Endothelial cell of umbilical vein (primary cell): ENCODE data around the gene UGT1A7. TPM values are rescaled to one million over a fixed set of nuclear protein-coding genes. Genes with fewer than 3 reads are reported as not detected.

Source experiments
- BruUV-seq: library from RNA; stranded (reverse); fragments of 400-500 nt; replicated peaks from 2 replicates; lab custom pipeline; 2021; lab: Mats Ljungman, UMichigan
- CTCF ChIA-PET: fragments of 300-600, 350-600 bp; sonication (Branson Sonifier 250); formaldehyde crosslinking; loops from one replicate; lab custom pipeline; 2021; ENCODE audit warnings: antibody characterized with exemption, inconsistent platforms; lab: Charles Lee
- POLR2A ChIA-PET: fragments of 300-600, 350-600 bp; sonication (Branson Sonifier 250); formaldehyde crosslinking; loops from one replicate; lab custom pipeline; 2021; ENCODE audit warnings: antibody characterized with exemption, inconsistent platforms; lab: Charles Lee
- DNase-seq: peaks from one replicate; pipeline ENCODE4 v3.0.0-alpha.2; 2011; ENCODE audit warnings: low read depth, low spot score
- FAIRE-seq: peaks from 2 replicates; lab custom pipeline; 2011; peaks lifted over from hg19 to GRCh38; lab: Jason Lieb, UNC
- H2AFZ ChIP-seq: 2 replicates; pipeline ENCODE4 v1.6.0; 2012; ENCODE audit warnings: low read depth, low read length, control low read depth, inconsistent platforms
- H3K27ac ChIP-seq: 2 replicates; pipeline ENCODE4 v1.5.1; 2011; ENCODE audit warnings: low read depth, mild to moderate bottlenecking, control low read depth, low read length, moderate library complexity; ENCODE audit not compliant: insufficient read depth
- H3K27me3 ChIP-seq, 2 experiments: 2 replicates each; pipeline versions ENCODE4 v1.6.0 to v1.6.1; 2011; ENCODE audit warnings: low read length in 2 of 2, mixed read lengths in 1 of 2; ENCODE audit not compliant: control insufficient read depth in 2 of 2, insufficient read depth in 2 of 2
- H3K36me3 ChIP-seq, 2 experiments: 2 replicates in 1 of 2; 3 replicates in 1 of 2; pipeline ENCODE4 v1.5.1; 2011; ENCODE audit warnings: low read length in 2 of 2, mild to moderate bottlenecking in 1 of 2, moderate library complexity in 1 of 2; ENCODE audit not compliant: control insufficient read depth in 2 of 2, insufficient read depth in 2 of 2; ENCODE audit errors: extremely low read depth in 1 of 2
- H3K4me1 ChIP-seq: 3 replicates; pipeline ENCODE4 v1.5.1; 2011; ENCODE audit warnings: mild to moderate bottlenecking, low read length; ENCODE audit not compliant: control insufficient read depth, insufficient read depth; ENCODE audit errors: extremely low read depth
- H3K4me2 ChIP-seq: 2 replicates; pipeline ENCODE4 v1.6.1; 2011; ENCODE audit warnings: low read length, control low read depth, mixed read lengths; ENCODE audit not compliant: insufficient read depth
- H3K4me3 ChIP-seq, 3 experiments: fragments of 200-600 bp in 1 of 3; sonication (generic), shearing (Covaris generic) in 1 of 3; replicated peaks in 1 of 3; 2 replicates each; pipeline ENCODE4 v1.5.1; 2011 to 2016; ENCODE audit warnings: control low read depth in 3 of 3, low read length in 3 of 3, mild to moderate bottlenecking in 2 of 3, inconsistent platforms in 1 of 3, low read depth in 1 of 3, moderate library complexity in 1 of 3; ENCODE audit not compliant: insufficient read depth in 1 of 3
- H3K79me2 ChIP-seq: 2 replicates; pipeline ENCODE4 v1.6.0; 2012; ENCODE audit warnings: low read length, inconsistent platforms; ENCODE audit not compliant: control insufficient read depth, insufficient read depth
- H3K9ac ChIP-seq: replicated peaks from 2 replicates; pipeline ENCODE3; 2011; ENCODE audit warnings: low read length, control low read depth; ENCODE audit not compliant: insufficient read depth; ENCODE audit errors: extremely low read depth
- H3K9me1 ChIP-seq: replicated peaks from 3 replicates; pipeline ENCODE4 v1.6.0; 2011; ENCODE audit warnings: mild to moderate bottlenecking, low read length; ENCODE audit not compliant: control insufficient read depth, insufficient read depth; ENCODE audit errors: extremely low read depth
- H3K9me3 ChIP-seq: replicated peaks from 2 replicates; pipeline ENCODE4 v1.5.1; 2012; ENCODE audit warnings: low read length, inconsistent platforms; ENCODE audit not compliant: control insufficient read depth, insufficient read depth
- H4K20me1 ChIP-seq: replicated peaks from 2 replicates; pipeline ENCODE3; 2011; ENCODE audit warnings: mild to moderate bottlenecking, low read length; ENCODE audit not compliant: control insufficient read depth, insufficient read depth; ENCODE audit errors: extremely low read depth
- EZH2 ChIP-seq: IDR thresholded peaks from 2 replicates; pipeline ENCODE4 v1.6.1; 2012; ENCODE audit warnings: borderline replicate concordance, low read depth, mild to moderate bottlenecking, moderate library complexity, low read length, inconsistent platforms; ENCODE audit not compliant: severe bottlenecking
- FOS ChIP-seq: IDR thresholded peaks from 2 replicates; pipeline ENCODE4 v1.6.1; 2011; ENCODE audit warnings: mild to moderate bottlenecking, low read length, moderate library complexity, borderline replicate concordance; ENCODE audit not compliant: insufficient read depth
- GATA2 ChIP-seq: IDR thresholded peaks from 2 replicates; pipeline ENCODE4 v1.7.0; 2011; ENCODE audit warnings: low read depth, mild to moderate bottlenecking, moderate library complexity, mixed read lengths, low read length; ENCODE audit not compliant: insufficient read length, insufficient read depth
- JUN ChIP-seq: IDR thresholded peaks from 2 replicates; pipeline ENCODE4 v1.6.1; 2011; ENCODE audit warnings: borderline replicate concordance, low read depth; ENCODE audit not compliant: insufficient read length, insufficient read depth
- MAX ChIP-seq: IDR thresholded peaks from 2 replicates; pipeline ENCODE4 v1.6.1; 2011; ENCODE audit not compliant: insufficient read depth, insufficient read length
- MYC ChIP-seq: IDR thresholded peaks from one replicate; pipeline ENCODE4 v1.6.1; 2011; ENCODE audit warnings: mild to moderate bottlenecking, low read depth, low read length
- POLR2A ChIP-seq: IDR thresholded peaks from 2 replicates; pipeline ENCODE4 v1.6.1; 2012; ENCODE audit warnings: low read depth, mild to moderate bottlenecking, control low read depth, low read length
- POLR2AphosphoS5 ChIP-seq: IDR thresholded peaks from 2 replicates; pipeline ENCODE4 v1.6.1; 2012; ENCODE audit warnings: low read depth, mild to moderate bottlenecking, control low read depth, low read length, moderate library complexity; ENCODE audit not compliant: insufficient read depth
- dilution Hi-C: fragments of 300-500 bp; cut with MboI; formaldehyde crosslinking; loops from one replicate; pipeline ENCODE4 v1.15.0; 2019; ENCODE audit warnings: low sequenced_read_pairs; ENCODE audit not compliant: extremely low pct_ligation_motif_present
- intact Hi-C: fragments of 100-400 bp; cut with micrococcal nuclease; formaldehyde crosslinking; loops from one replicate; pipeline ENCODE4 v1.10.0; 2022
- polyA plus RNA-seq, 4 experiments: library from polyadenylated mRNA; depleted of rRNA in 3 of 4; stranded (reverse) in 3 of 4; unstranded in 1 of 4; fragments of >200 nt; gene quantifications; 2 replicates each; pipeline versions ENCODE4 v1.2.1 to v1.2.3, GENCODE V29; 2011 to 2012; ENCODE audit warnings: missing spikeins in 1 of 4
- total RNA-seq: library from RNA; stranded (reverse); gene quantifications from 2 replicates; pipeline ENCODE4 v1.2.3, GENCODE V29; 2021
- TF ChIP-seq, protein P1 (sequence below), 2 donors: IDR thresholded peaks; 1 replicate in 1 of 2; 2 replicates in 1 of 2; pipeline ENCODE4 v1.5.1; 2011; ENCODE audit warnings: low read length in 2 of 2, mild to moderate bottlenecking in 2 of 2, moderate library complexity in 2 of 2, control low read depth in 1 of 2, inconsistent platforms in 1 of 2, low read depth in 1 of 2; ENCODE audit not compliant: insufficient read depth in 1 of 2; ENCODE audit errors: extremely low read depth in 1 of 2

Gene UGT1A7
- total and polyA plus RNA-seq, 2 donors (not counting 3 experiments of a cell fraction or from before 2014, with no cell fraction given), result not detected

- no peak for TF ChIP-seq JUN
- TF ChIP-seq MAX, result no peak
- TF ChIP-seq MYC, result no peak
- TF ChIP-seq, protein P1, sequence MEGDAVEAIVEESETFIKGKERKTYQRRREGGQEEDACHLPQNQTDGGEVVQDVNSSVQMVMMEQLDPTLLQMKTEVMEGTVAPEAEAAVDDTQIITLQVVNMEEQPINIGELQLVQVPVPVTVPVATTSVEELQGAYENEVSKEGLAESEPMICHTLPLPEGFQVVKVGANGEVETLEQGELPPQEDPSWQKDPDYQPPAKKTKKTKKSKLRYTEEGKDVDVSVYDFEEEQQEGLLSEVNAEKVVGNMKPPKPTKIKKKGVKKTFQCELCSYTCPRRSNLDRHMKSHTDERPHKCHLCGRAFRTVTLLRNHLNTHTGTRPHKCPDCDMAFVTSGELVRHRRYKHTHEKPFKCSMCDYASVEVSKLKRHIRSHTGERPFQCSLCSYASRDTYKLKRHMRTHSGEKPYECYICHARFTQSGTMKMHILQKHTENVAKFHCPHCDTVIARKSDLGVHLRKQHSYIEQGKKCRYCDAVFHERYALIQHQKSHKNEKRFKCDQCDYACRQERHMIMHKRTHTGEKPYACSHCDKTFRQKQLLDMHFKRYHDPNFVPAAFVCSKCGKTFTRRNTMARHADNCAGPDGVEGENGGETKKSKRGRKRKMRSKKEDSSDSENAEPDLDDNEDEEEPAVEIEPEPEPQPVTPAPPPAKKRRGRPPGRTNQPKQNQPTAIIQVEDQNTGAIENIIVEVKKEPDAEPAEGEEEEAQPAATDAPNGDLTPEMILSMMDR (IDR thresholded peaks at IDR 0.05; ENCODE audit: extremely low read depth in 1 of 2, insufficient read depth in 1 of 2, low read depth in 1 of 2, low read length in 2 of 2), result no peak
- no peak for TF ChIP-seq POLR2A
- TF ChIP-seq POLR2AphosphoS5, result no peak
- TF ChIP-seq EZH2, result no peak
- TF ChIP-seq FOS, result no peak
- TF ChIP-seq GATA2, result no peak
- H3K79me2 ChIP-seq, result no peaks in the 10 kb centered on the region
- no peaks in the 10 kb centered on the region for H3K9me1 ChIP-seq
- no peak overlapping the region for H2AFZ ChIP-seq
- intact Hi-C loops (no loop called here), dilution Hi-C loops (no loop called here)
- no peaks in the 10 kb centered on the region for H4K20me1 ChIP-seq
- no peak for DNase-seq
- no peaks in the 10 kb centered on the region for H3K9me3 ChIP-seq
- no peak for FAIRE-seq
- H3K4me3 ChIP-seq, result no peak overlapping the region
- H3K27me3 ChIP-seq, result peaks cover 0 to 2% of the 10 kb centered on the region in 2 experiments
- no peak overlapping the region for H3K27ac ChIP-seq
- H3K4me1 ChIP-seq, result no peaks in the 10 kb centered on the region
- H3K36me3 ChIP-seq, result no peaks in the 10 kb centered on the region
- no TSS peak for BruUV-seq
- H3K9ac ChIP-seq, result no peak overlapping the region
- no peak overlapping the region for H3K4me2 ChIP-seq
- ChIA-PET POLR2A (no interaction called here), CTCF (no interaction called here)
Measured at GRCh38 chr2:233638836-233639235, 42.9 kb upstream of the UGT1A7 start.
